ENCODE results near the gene NOS3.

- no peak for TF ChIP-seq POLR2A (IDR thresholded peaks at IDR 0.05)
- no peak for TF ChIP-seq CTCF (IDR thresholded peaks at IDR 0.05)
These were observed 15.9 kb downstream of the NOS3 start for GRCh38 chr7:151006590-151007300.

All from thyroid gland (tissue), 4 donors.